ENCODE results near the gene MCEMP1. TPM values are rescaled to one million over a fixed set of nuclear protein-coding genes. Genes with fewer than 3 reads are reported as not detected.
A peak's percentile ranks its signal among the peaks of the same experiment; 100 is the strongest.

MCEMP1 gene
- total and polyA plus RNA-seq, 2 of the 13 experiments (the other 11 are each of a cell fraction or from before 2014, with no cell fraction given): not detected

- TF ChIP-seq ZBTB43 (CRISPR knock-in tag; conservative IDR thresholded peaks at IDR 0.05) (peak; percentile 72; the same call in 1 of the 2 replicates), SRSF4 (IDR thresholded peaks at IDR 0.05; ENCODE audit: low read depth, low read length, poor library complexity, severe bottlenecking) (no peak), TAF1 (CRISPR knock-in tag; IDR thresholded peaks at IDR 0.05) (peak; percentile 67), HDAC6 (IDR thresholded peaks at IDR 0.05; ENCODE audit: low read depth, low read length) (no peak), ADNP (CRISPR knock-in tag; IDR thresholded peaks at IDR 0.05) (no peak), PHF21A (CRISPR knock-in tag; IDR thresholded peaks at IDR 0.05) (no peak), SNAPC5 (CRISPR knock-in tag; IDR thresholded peaks at IDR 0.05; ENCODE audit: borderline replicate concordance) (no peak), MXD3 (CRISPR knock-in tag; IDR thresholded peaks at IDR 0.05) (no peak), SYNCRIP (IDR thresholded peaks at IDR 0.05; ENCODE audit: insufficient read depth, low read depth, low read length) (no peak), GPBP1L1 (CRISPR knock-in tag; IDR thresholded peaks at IDR 0.05) (no peak), ELF1 (CRISPR knock-in tag; IDR thresholded peaks at IDR 0.05) (peak; percentile 92), ZNF138 (CRISPR knock-in tag; IDR thresholded peaks at IDR 0.05; ENCODE audit: low read depth) (peak; percentile 78; the same call in 1 of the 2 replicates), ZNF510 (CRISPR knock-in tag; IDR thresholded peaks at IDR 0.05; ENCODE audit: low read depth) (no peak), MIER2 (CRISPR knock-in tag; IDR thresholded peaks at IDR 0.05) (no peak), ZBTB20 (CRISPR knock-in tag; IDR thresholded peaks at IDR 0.05; ENCODE audit: borderline replicate concordance, low read depth) (peak; percentile 5; the same call in 1 of the 2 replicates), TBL1XR1 (IDR thresholded peaks at IDR 0.05; ENCODE audit: borderline replicate concordance, low read length, partially characterized antibody) (no peak), ZNF501 (CRISPR knock-in tag; IDR thresholded peaks at IDR 0.05) (0 out of 2 replicates have a peak, but pooled peaks have one; percentile 55), ZNF724P (CRISPR knock-in tag; IDR thresholded peaks at IDR 0.05; ENCODE audit: borderline replicate concordance) (peak; percentile 87; the same call in 1 of the 2 replicates), TCF12 (IDR thresholded peaks at IDR 0.05) (no peak), TCF12 (CRISPR knock-in tag; IDR thresholded peaks at IDR 0.05) (no peak), GATAD2A (CRISPR knock-in tag; IDR thresholded peaks at IDR 0.05) (no peak), ZNF33B (CRISPR knock-in tag; IDR thresholded peaks at IDR 0.05) (no peak), MIXL1 (CRISPR knock-in tag; IDR thresholded peaks at IDR 0.05) (no peak), ZNF770 (CRISPR knock-in tag; IDR thresholded peaks at IDR 0.05) (peak; percentile 33; the same call in 1 of the 2 replicates), ZBTB25 (CRISPR knock-in tag; IDR thresholded peaks at IDR 0.05) (no peak)
Measured at GRCh38 chr19:7636691-7637373, 40.1 kb upstream of the MCEMP1 start, which contains the start of gene STXBP2 (continued).

Measured in HepG2 (cell line).